Activated CD8-positive, alpha-beta memory T cell treated with anti-CD3 and anti-CD28 coated beads, Interleukin-2, amount 50 U/mL, for 1 hour (primary cell): ENCODE results near the gene TMEM204.

ENCODE experiments used
- DNase-seq: peaks from one replicate; pipeline ENCODE4 v3.0.0-alpha.2; 2020; ENCODE audit errors: extremely low read depth

The TMEM204 gene

GRCh38 chr16:1499756-1500464, 33.6 kb upstream of the TMEM204 start:
- no peak for DNase-seq

GRCh38 chr16:1500465-1501150, 32.9 kb upstream of the TMEM204 start:
- DNase-seq: no peak

GRCh38 chr16:1501630-1502029, 31.8 kb upstream of the TMEM204 start:
- DNase-seq: no peak

GRCh38 chr16:1502092-1503004, 31.1 kb upstream of the TMEM204 start:
- DNase-seq: no peak

- DNase-seq: no peak
Observed at GRCh38 chr16:1503110-1503955, 30.1 kb upstream of the TMEM204 start.

- DNase-seq: no peak
Observed at GRCh38 chr16:1505073-1505844, 28.2 kb upstream of the TMEM204 start.

- DNase-seq: no peak
Observed at GRCh38 chr16:1505912-1506311, 27.6 kb upstream of the TMEM204 start.

GRCh38 chr16:1506494-1507213, 26.8 kb upstream of the TMEM204 start:
- no peak for DNase-seq

- no peak for DNase-seq
Observed at GRCh38 chr16:1508494-1509187, 24.8 kb upstream of the TMEM204 start.

- DNase-seq: no peak
Observed at GRCh38 chr16:1509307-1510221, 23.9 kb upstream of the TMEM204 start.

- no peak for DNase-seq
Observed at GRCh38 chr16:1510272-1510671, 23.2 kb upstream of the TMEM204 start.

GRCh38 chr16:1510941-1511351, 22.5 kb upstream of the TMEM204 start:
- DNase-seq: no peak

- DNase-seq: no peak
Observed at GRCh38 chr16:1511662-1512569, 21.6 kb upstream of the TMEM204 start.

- DNase-seq: no peak
Observed at GRCh38 chr16:1512774-1513173, 20.7 kb upstream of the TMEM204 start.

- no peak for DNase-seq
Observed at GRCh38 chr16:1514507-1514906, 19.0 kb upstream of the TMEM204 start.

GRCh38 chr16:1518626-1519135, 14.8 kb upstream of the TMEM204 start:
- DNase-seq: no peak

GRCh38 chr16:1519831-1520230, 13.6 kb upstream of the TMEM204 start:
- no peak for DNase-seq
